HepG2 (cell line): Measurements from ENCODE around the gene RPS19BP1. TPM values are rescaled to one million over a fixed set of nuclear protein-coding genes. Genes with fewer than 3 reads are reported as not detected.
A peak's percentile ranks its signal among the peaks of the same experiment; 100 is the strongest.

Experiments
- AHDC1 ChIP-seq: sonication (generic); formaldehyde crosslinking; IDR thresholded peaks from 2 replicates; pipeline ENCODE4 v1.5.1; 2020; ENCODE audit warnings: mild to moderate bottlenecking, missing genetic modification reagents, borderline replicate concordance
- FOXP1 ChIP-seq, 2 experiments: fragments of 450-650 bp in 1 of 2; IDR thresholded peaks; 2 replicates each; pipeline ENCODE4 v1.6.1; 2017 to 2018; ENCODE audit warnings: antibody characterized with exemption in 1 of 2
- GABPB1 ChIP-seq: IDR thresholded peaks from 2 replicates; pipeline ENCODE4 v1.6.1; 2016; ENCODE audit warnings: mild to moderate bottlenecking, missing genetic modification reagents, moderate library complexity, missing compliant biosample characterization
- HNF4G ChIP-seq, 2 experiments: sonication (generic) in 1 of 2; formaldehyde crosslinking in 1 of 2; IDR thresholded peaks; 2 replicates each; pipeline versions ENCODE4 v1.4.0 to v1.6.1; 2011 to 2020; ENCODE audit warnings: borderline replicate concordance in 2 of 2, low read depth in 2 of 2, mild to moderate bottlenecking in 2 of 2, low read length in 1 of 2, missing genetic modification reagents in 1 of 2, moderate library complexity in 1 of 2
- KMT2B ChIP-seq: IDR thresholded peaks from 2 replicates; pipeline ENCODE4 v1.6.1; 2016; ENCODE audit warnings: missing genetic modification reagents, missing compliant biosample characterization
- ONECUT2 ChIP-seq: sonication (generic); formaldehyde crosslinking; IDR thresholded peaks from 2 replicates; pipeline ENCODE4 v1.4.0; 2020; ENCODE audit warnings: missing genetic modification reagents
- SIN3A ChIP-seq: IDR thresholded peaks from 2 replicates; pipeline ENCODE4 v1.6.1; 2011; ENCODE audit warnings: low read depth, mild to moderate bottlenecking, control low read depth, low read length, borderline replicate concordance
- SOX6 ChIP-seq, 2 experiments: fragments of 450-650 bp in 1 of 2; sonication (generic) in 1 of 2; formaldehyde crosslinking in 1 of 2; IDR thresholded peaks; 2 replicates each; pipeline versions ENCODE4 v1.4.0 to v1.6.1; 2017 to 2020; ENCODE audit warnings: antibody characterized with exemption in 1 of 2, mild to moderate bottlenecking in 1 of 2, missing genetic modification reagents in 1 of 2
- SPEN ChIP-seq: sonication (generic); formaldehyde crosslinking; IDR thresholded peaks from 2 replicates; pipeline ENCODE4 v1.5.1; 2020; ENCODE audit warnings: low read depth, mild to moderate bottlenecking, missing genetic modification reagents
- ZNF17 ChIP-seq: sonication (generic); formaldehyde crosslinking; IDR thresholded peaks from 2 replicates; pipeline ENCODE4 v1.5.0; 2020; ENCODE audit warnings: mild to moderate bottlenecking, missing genetic modification reagents
- ZNF207 ChIP-seq: fragments of 450-650 bp; IDR thresholded peaks from 2 replicates; pipeline ENCODE4 v1.6.1; 2016; ENCODE audit warnings: antibody characterized with exemption, borderline replicate concordance
- ZNF263 ChIP-seq: sonication (generic); formaldehyde crosslinking; IDR thresholded peaks from 2 replicates; pipeline ENCODE4 v1.4.0; 2020; ENCODE audit warnings: missing genetic modification reagents
- ZNF292 ChIP-seq: sonication (generic); formaldehyde crosslinking; IDR thresholded peaks from 2 replicates; pipeline ENCODE4 v1.8.1; 2022; ENCODE audit warnings: mild to moderate bottlenecking, low read depth, missing genetic modification reagents, borderline replicate concordance
- ZNF382 ChIP-seq: sonication (generic); formaldehyde crosslinking; IDR thresholded peaks from 2 replicates; pipeline ENCODE4 v1.5.0; 2020; ENCODE audit warnings: missing genetic modification reagents, mild to moderate bottlenecking, borderline replicate concordance
- ZNF552 ChIP-seq: sonication (generic); formaldehyde crosslinking; IDR thresholded peaks from 2 replicates; pipeline ENCODE4 v1.9.0; 2022; ENCODE audit warnings: missing genetic modification reagents, mild to moderate bottlenecking, borderline replicate concordance
- ZNF792 ChIP-seq: IDR thresholded peaks from 2 replicates; pipeline ENCODE4 v1.6.1; 2016
- ZNF883 ChIP-seq: sonication (generic); formaldehyde crosslinking; IDR thresholded peaks from 2 replicates; pipeline ENCODE4 v1.5.1; 2020; ENCODE audit warnings: mild to moderate bottlenecking, missing genetic modification reagents; ENCODE audit errors: not compliant biosample characterization
- polyA plus RNA-seq, 8 experiments: library from polyadenylated mRNA; depleted of rRNA in 3 of 8; stranded (reverse) in 7 of 8; unstranded in 1 of 8; fragments of >200 nt; fragmentation: Illumina TruSeq in 4 of 8; extraction: Trizol in 4 of 8; gene quantifications; 2 replicates each; pipeline versions ENCODE4 v1.2.1 to v1.2.3, GENCODE V29; 2011 to 2016; ENCODE audit warnings: low read depth in 4 of 8, missing spikeins in 1 of 8, mixed read lengths in 1 of 8; ENCODE audit not compliant: insufficient read depth in 1 of 8
- total RNA-seq, 5 experiments: library from RNA; depleted of rRNA; stranded (reverse); fragments of >200 nt; fragmentation: Illumina TruSeq; extraction: Trizol; gene quantifications; 2 replicates each; pipeline ENCODE4 v1.2.3, GENCODE V29; 2016; ENCODE audit warnings: low read depth in 1 of 5
- TF ChIP-seq, protein P1 (sequence below): sonication (generic); formaldehyde crosslinking; IDR thresholded peaks from 2 replicates; pipeline ENCODE4 v1.8.0; 2022; ENCODE audit warnings: low read depth, missing genetic modification reagents
- TF ChIP-seq, protein P2 (sequence below), 2 experiments: sonication (generic) in 1 of 2; formaldehyde crosslinking in 1 of 2; IDR thresholded peaks; 2 replicates each; pipeline versions ENCODE4 v1.5.1 to v1.6.1; 2011 to 2020; ENCODE audit warnings: borderline replicate concordance in 1 of 2, low read depth in 1 of 2, low read length in 1 of 2, mild to moderate bottlenecking in 1 of 2, missing genetic modification reagents in 1 of 2, moderate library complexity in 1 of 2

Gene RPS19BP1
- total and polyA plus RNA-seq, 2 of the 13 experiments (the other 11 are each of a cell fraction or from before 2014, with no cell fraction given) = 44.3 to 81.3 TPM

DNA sequence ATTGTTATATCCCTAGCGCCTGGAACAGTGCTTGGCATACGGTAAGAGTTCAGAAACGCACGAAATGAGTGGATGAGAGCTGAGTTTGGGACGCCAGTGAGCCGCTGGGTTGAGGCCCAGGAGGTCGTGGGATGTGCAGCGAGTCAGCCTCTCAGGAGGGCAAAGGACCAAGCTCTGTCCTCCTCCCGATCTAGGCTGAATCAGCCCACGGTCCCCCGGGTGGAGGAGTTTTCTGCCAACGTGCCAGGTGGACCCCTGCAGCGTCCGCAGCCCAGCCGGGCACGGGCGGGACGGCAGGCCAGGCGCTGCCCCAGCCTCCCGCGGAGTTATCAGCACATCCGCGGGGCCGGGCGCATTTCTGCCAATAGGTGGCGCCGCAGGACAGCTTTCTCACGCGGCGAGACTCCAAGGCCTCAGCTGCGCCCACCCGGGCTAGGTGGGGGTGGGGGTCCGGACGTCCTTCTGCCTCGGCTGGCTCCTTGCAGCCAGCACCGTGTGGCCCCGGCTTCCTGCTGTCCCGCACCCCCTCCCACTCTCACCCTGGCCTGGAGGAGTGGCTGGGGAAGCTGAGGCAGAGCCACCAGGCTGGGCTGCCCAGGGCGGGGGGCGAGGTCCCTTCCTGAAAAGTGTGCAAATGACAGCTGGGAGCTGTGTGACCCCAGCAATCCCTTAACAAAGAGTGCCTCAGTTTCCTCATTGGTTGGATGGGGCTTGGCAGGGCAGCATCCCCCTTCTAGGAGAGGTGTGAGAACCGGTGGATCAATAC lies 2.2 kb upstream of the RPS19BP1 start (continued):
- TF ChIP-seq, protein P1, sequence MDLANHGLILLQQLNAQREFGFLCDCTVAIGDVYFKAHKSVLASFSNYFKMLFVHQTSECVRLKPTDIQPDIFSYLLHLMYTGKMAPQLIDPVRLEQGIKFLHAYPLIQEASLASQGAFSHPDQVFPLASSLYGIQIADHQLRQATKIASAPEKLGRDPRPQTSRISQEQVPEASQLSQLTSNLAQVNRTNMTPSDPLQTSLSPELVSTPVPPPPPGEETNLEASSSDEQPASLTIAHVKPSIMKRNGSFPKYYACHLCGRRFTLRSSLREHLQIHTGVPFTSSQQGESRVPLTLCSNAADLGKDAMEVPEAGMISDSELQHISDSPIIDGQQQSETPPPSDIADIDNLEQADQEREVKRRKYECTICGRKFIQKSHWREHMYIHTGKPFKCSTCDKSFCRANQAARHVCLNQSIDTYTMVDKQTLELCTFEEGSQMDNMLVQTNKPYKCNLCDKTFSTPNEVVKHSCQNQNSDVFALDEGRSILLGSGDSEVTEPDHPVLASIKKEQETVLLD = no peak
- TF ChIP-seq ZNF17 = no peak
- TF ChIP-seq, protein P2, sequence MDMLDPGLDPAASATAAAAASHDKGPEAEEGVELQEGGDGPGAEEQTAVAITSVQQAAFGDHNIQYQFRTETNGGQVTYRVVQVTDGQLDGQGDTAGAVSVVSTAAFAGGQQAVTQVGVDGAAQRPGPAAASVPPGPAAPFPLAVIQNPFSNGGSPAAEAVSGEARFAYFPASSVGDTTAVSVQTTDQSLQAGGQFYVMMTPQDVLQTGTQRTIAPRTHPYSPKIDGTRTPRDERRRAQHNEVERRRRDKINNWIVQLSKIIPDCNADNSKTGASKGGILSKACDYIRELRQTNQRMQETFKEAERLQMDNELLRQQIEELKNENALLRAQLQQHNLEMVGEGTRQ (IDR thresholded peaks at IDR 0.05; ENCODE audit: low read depth, low read length) = no peak
- TF ChIP-seq, protein P2 (CRISPR knock-in tag; IDR thresholded peaks at IDR 0.05; ENCODE audit: borderline replicate concordance) = no peak
- TF ChIP-seq SPEN (CRISPR knock-in tag) = peak; percentile 43
- TF ChIP-seq ZNF792 (CRISPR knock-in tag) = no peak
- no peak for TF ChIP-seq ZNF207
- TF ChIP-seq ONECUT2 (CRISPR knock-in tag) = no peak
- peak; percentile 69; the same call in 1 of the 2 replicates for TF ChIP-seq GABPB1 (CRISPR knock-in tag)
- no peak for TF ChIP-seq HNF4G (IDR thresholded peaks at IDR 0.05; ENCODE audit: borderline replicate concordance, low read depth, low read length)
- no peak for TF ChIP-seq HNF4G (CRISPR knock-in tag; IDR thresholded peaks at IDR 0.05; ENCODE audit: borderline replicate concordance, low read depth)
- TF ChIP-seq ZNF883 (CRISPR knock-in tag) = no peak
- TF ChIP-seq ZNF382 = no peak
- TF ChIP-seq SOX6 (IDR thresholded peaks at IDR 0.05) = no peak
- 0 out of 2 replicates have a peak, but pooled peaks have one; percentile 23 for TF ChIP-seq SOX6 (CRISPR knock-in tag; IDR thresholded peaks at IDR 0.05)
- TF ChIP-seq AHDC1 (CRISPR knock-in tag) = no peak
- TF ChIP-seq FOXP1 (IDR thresholded peaks at IDR 0.05) = no peak
- no peak for TF ChIP-seq FOXP1 (CRISPR knock-in tag; IDR thresholded peaks at IDR 0.05)
- no peak for TF ChIP-seq ZNF552 (CRISPR knock-in tag)
- no peak for TF ChIP-seq ZNF292 (CRISPR knock-in tag)
- no peak for TF ChIP-seq SIN3A
- no peak for TF ChIP-seq ZNF263 (CRISPR knock-in tag)
- no peak for TF ChIP-seq KMT2B (CRISPR knock-in tag)
